HepG2 (cell line): Measurements from ENCODE around the gene CDCP1. TPM values are rescaled to one million over a fixed set of nuclear protein-coding genes. Genes with fewer than 3 reads are reported as not detected.

Source experiments
- ATAC-seq: fragments of 200-7000 bp; cut with Tn5 transposase; 3 replicates; pipeline ENCODE4 v1.9.1; 2020; ENCODE audit warnings: mild to moderate bottlenecking, moderate library complexity
- BruUV-seq: library from RNA; stranded (reverse); fragments of 400-500 nt; replicated peaks from 2 replicates; lab custom pipeline; 2021; lab: Mats Ljungman, UMichigan
- CTCF ChIA-PET: fragments of 300-600 bp; formaldehyde crosslinking; extraction: SDS; loops from one replicate; lab custom pipeline; 2021; ENCODE audit warnings: low total read pairs, inconsistent platforms, low intra/inter-chr PET ratio; lab: Yijun Ruan, JAX
- POLR2A ChIA-PET: fragments of 350-600 bp; sonication (Branson Sonifier 250); formaldehyde crosslinking; loops from one replicate; lab custom pipeline; 2020; ENCODE audit warnings: antibody characterized with exemption, inconsistent platforms; lab: Yijun Ruan, JAX
- DNase-seq: peaks from one replicate; pipeline ENCODE4 v3.0.0-alpha.2; 2015; ENCODE audit warnings: low spot score
- FAIRE-seq: peaks from 3 replicates; lab custom pipeline; 2011; peaks lifted over from hg19 to GRCh38; lab: Jason Lieb, UNC
- H2AFZ ChIP-seq: one replicate; pipeline ENCODE4 v1.6.1; 2011; ENCODE audit warnings: low read length, inconsistent platforms
- H3K27ac ChIP-seq: fragments of 300-600 bp; 3 replicates; pipeline ENCODE4 v1.8.0; 2011; ENCODE audit warnings: mixed run types, mild to moderate bottlenecking, mixed read lengths, low read length, inconsistent platforms; ENCODE audit not compliant: insufficient read depth; ENCODE audit errors: extremely low read length
- H3K27me3 ChIP-seq, 2 experiments: fragments of 200-600 bp in 1 of 2; 2 replicates in 1 of 2; 3 replicates in 1 of 2; pipeline versions ENCODE4 v1.6.0 to v1.8.0; 2011; ENCODE audit warnings: low read length in 2 of 2, mild to moderate bottlenecking in 2 of 2, moderate library complexity in 2 of 2, inconsistent platforms in 1 of 2; ENCODE audit not compliant: insufficient read depth in 2 of 2, control insufficient read depth in 1 of 2
- H3K36me3 ChIP-seq, 2 experiments: fragments of 200-600 bp in 1 of 2; replicated peaks in 1 of 2; 2 replicates in 1 of 2; 3 replicates in 1 of 2; pipeline versions ENCODE4 v1.5.1 to v1.8.0; 2011; ENCODE audit warnings: low read length in 2 of 2, inconsistent platforms in 1 of 2; ENCODE audit not compliant: insufficient read depth in 2 of 2, control insufficient read depth in 1 of 2
- H3K4me1 ChIP-seq: 2 replicates; pipeline ENCODE4 v1.5.1; 2012; ENCODE audit warnings: low read length, inconsistent platforms; ENCODE audit not compliant: insufficient read depth
- H3K4me2 ChIP-seq: 2 replicates; pipeline ENCODE4 v1.6.0; 2011; ENCODE audit warnings: low read depth, low read length, inconsistent platforms
- H3K4me3 ChIP-seq, 3 experiments: fragments of 200-600 bp in 1 of 3; sonication (generic), shearing (Covaris generic) in 1 of 3; replicated peaks in 1 of 3; 2 replicates each; pipeline ENCODE4 v1.5.1; 2011 to 2016; ENCODE audit warnings: low read length in 3 of 3, inconsistent platforms in 2 of 3, low read depth in 2 of 3, mild to moderate bottlenecking in 2 of 3, control low read depth in 1 of 3, mixed read lengths in 1 of 3; ENCODE audit not compliant: insufficient read depth in 1 of 3
- H3K79me2 ChIP-seq: one replicate; pipeline ENCODE4 v1.6.1; 2011; ENCODE audit warnings: low read length, inconsistent platforms; ENCODE audit not compliant: insufficient read depth
- H3K9ac ChIP-seq: 2 replicates; pipeline ENCODE4 v1.6.0; 2011; ENCODE audit warnings: mild to moderate bottlenecking, low read depth, low read length, inconsistent platforms; ENCODE audit not compliant: insufficient read depth
- H3K9me3 ChIP-seq: 2 replicates; pipeline ENCODE4 v1.5.1; 2012; ENCODE audit warnings: mild to moderate bottlenecking, low read length
- H4K20me1 ChIP-seq: 2 replicates; pipeline ENCODE4 v1.6.0; 2011; ENCODE audit warnings: inconsistent platforms, mild to moderate bottlenecking, low read length, moderate library complexity; ENCODE audit not compliant: insufficient read depth
- EZH2 ChIP-seq: conservative IDR thresholded peaks from 2 replicates; pipeline ENCODE4 v1.6.1; 2012; ENCODE audit warnings: mild to moderate bottlenecking, low read depth, low read length, moderate library complexity
- GFI1 ChIP-seq: sonication (generic); formaldehyde crosslinking; IDR thresholded peaks from 2 replicates; pipeline ENCODE4 v1.5.0; 2020; ENCODE audit warnings: missing genetic modification reagents, mild to moderate bottlenecking, borderline replicate concordance
- HNF4A ChIP-seq: sonication (generic); formaldehyde crosslinking; IDR thresholded peaks from 2 replicates; pipeline ENCODE4 v1.4.0; 2020; ENCODE audit warnings: missing genetic modification reagents
- IKZF4 ChIP-seq: sonication (generic); formaldehyde crosslinking; IDR thresholded peaks from 2 replicates; pipeline ENCODE4 v1.5.1; 2020; ENCODE audit warnings: borderline replicate concordance, mild to moderate bottlenecking, low read depth, missing genetic modification reagents; ENCODE audit errors: not compliant biosample characterization
- KAT2B ChIP-seq: fragments of 150-350 bp; IDR thresholded peaks from 2 replicates; pipeline ENCODE4 v1.6.1; 2014; ENCODE audit warnings: low read depth, low read length, borderline replicate concordance
- NCOA2 ChIP-seq: sonication (generic); formaldehyde crosslinking; IDR thresholded peaks from 2 replicates; pipeline ENCODE4 v1.8.0; 2022; ENCODE audit warnings: inconsistent platforms
- PAXIP1 ChIP-seq: sonication (generic); formaldehyde crosslinking; conservative IDR thresholded peaks from 2 replicates; pipeline ENCODE4 v1.4.0; 2020; ENCODE audit warnings: mild to moderate bottlenecking, missing genetic modification reagents, moderate library complexity
- PHF21A ChIP-seq: sonication (generic); formaldehyde crosslinking; IDR thresholded peaks from 2 replicates; pipeline ENCODE4 v1.5.0; 2020; ENCODE audit warnings: mild to moderate bottlenecking, missing genetic modification reagents
- REXO4 ChIP-seq: sonication (generic); formaldehyde crosslinking; IDR thresholded peaks from 2 replicates; pipeline ENCODE4 v1.8.0; 2022; ENCODE audit warnings: missing genetic modification reagents, mild to moderate bottlenecking, borderline replicate concordance
- ZKSCAN1 ChIP-seq: fragments of 150-350 bp; IDR thresholded peaks from 2 replicates; pipeline ENCODE4 v1.6.1; 2014; ENCODE audit warnings: low read length
- ZNF121 ChIP-seq: sonication (generic); formaldehyde crosslinking; IDR thresholded peaks from 2 replicates; pipeline ENCODE4 v1.5.0; 2020; ENCODE audit warnings: mild to moderate bottlenecking, missing genetic modification reagents
- ZNF253 ChIP-seq: sonication (generic); formaldehyde crosslinking; IDR thresholded peaks from 2 replicates; pipeline ENCODE4 v1.8.0; 2022; ENCODE audit warnings: mild to moderate bottlenecking, missing genetic modification reagents, borderline replicate concordance
- ZNF383 ChIP-seq: sonication (generic); formaldehyde crosslinking; IDR thresholded peaks from 2 replicates; pipeline ENCODE4 v1.4.0; 2020; ENCODE audit warnings: missing genetic modification reagents, mild to moderate bottlenecking, borderline replicate concordance
- ZNF629 ChIP-seq: sonication (generic); formaldehyde crosslinking; conservative IDR thresholded peaks from 2 replicates; pipeline ENCODE4 v1.5.0; 2020; ENCODE audit warnings: missing genetic modification reagents
- ZNF775 ChIP-seq: sonication (generic); formaldehyde crosslinking; IDR thresholded peaks from 2 replicates; pipeline ENCODE4 v1.4.0; 2020; ENCODE audit warnings: missing genetic modification reagents, mild to moderate bottlenecking, moderate library complexity, borderline replicate concordance
- ZZZ3 ChIP-seq: sonication (generic); formaldehyde crosslinking; IDR thresholded peaks from 2 replicates; pipeline ENCODE4 v1.4.0; 2020; ENCODE audit warnings: missing genetic modification reagents, mild to moderate bottlenecking, borderline replicate concordance
- WGBS: methylation state at CpG from one replicate; pipeline ENCODE4 v1.1.6; 2017; ENCODE audit warnings: low lambda C conversion rate; 5-methylcytosine and 5-hydroxymethylcytosine counted together
- in situ Hi-C: cut with HindIII; loops from 2 replicates; pipeline ENCODE4 v1.10.0; 2017; ENCODE audit warnings: low pct_unique_long_range_greater_than_20kb; ENCODE audit not compliant: extremely low pct_ligation_motif_present
- intact Hi-C: fragments of 100-400 bp; cut with micrococcal nuclease; formaldehyde crosslinking; loops from one replicate; pipeline ENCODE4 v1.10.0; 2022; ENCODE audit not compliant: unreplicated experiment
- polyA plus RNA-seq, 8 experiments: library from polyadenylated mRNA; depleted of rRNA in 3 of 8; stranded (reverse) in 7 of 8; unstranded in 1 of 8; fragments of >200 nt; fragmentation: Illumina TruSeq in 4 of 8; extraction: Trizol in 4 of 8; gene quantifications; 2 replicates each; pipeline versions ENCODE4 v1.2.1 to v1.2.3, GENCODE V29; 2011 to 2016; ENCODE audit warnings: low read depth in 4 of 8, missing spikeins in 1 of 8, mixed read lengths in 1 of 8; ENCODE audit not compliant: insufficient read depth in 1 of 8
- total RNA-seq, 5 experiments: library from RNA; depleted of rRNA; stranded (reverse); fragments of >200 nt; fragmentation: Illumina TruSeq; extraction: Trizol; gene quantifications; 2 replicates each; pipeline ENCODE4 v1.2.3, GENCODE V29; 2016; ENCODE audit warnings: low read depth in 1 of 5
- TF ChIP-seq, protein P1 (sequence below): conservative IDR thresholded peaks from 2 replicates; pipeline ENCODE4 v1.6.1; 2018; ENCODE audit warnings: missing genetic modification reagents
- TF ChIP-seq, protein P2 (sequence below): sonication (generic); formaldehyde crosslinking; IDR thresholded peaks from 2 replicates; pipeline ENCODE4 v1.4.0; 2020; ENCODE audit warnings: missing genetic modification reagents

CDCP1 gene
- total and polyA plus RNA-seq, 2 of the 13 experiments (the other 11 are each of a cell fraction or from before 2014, with no cell fraction given) = 0.11 to 0.18 TPM

DNA sequence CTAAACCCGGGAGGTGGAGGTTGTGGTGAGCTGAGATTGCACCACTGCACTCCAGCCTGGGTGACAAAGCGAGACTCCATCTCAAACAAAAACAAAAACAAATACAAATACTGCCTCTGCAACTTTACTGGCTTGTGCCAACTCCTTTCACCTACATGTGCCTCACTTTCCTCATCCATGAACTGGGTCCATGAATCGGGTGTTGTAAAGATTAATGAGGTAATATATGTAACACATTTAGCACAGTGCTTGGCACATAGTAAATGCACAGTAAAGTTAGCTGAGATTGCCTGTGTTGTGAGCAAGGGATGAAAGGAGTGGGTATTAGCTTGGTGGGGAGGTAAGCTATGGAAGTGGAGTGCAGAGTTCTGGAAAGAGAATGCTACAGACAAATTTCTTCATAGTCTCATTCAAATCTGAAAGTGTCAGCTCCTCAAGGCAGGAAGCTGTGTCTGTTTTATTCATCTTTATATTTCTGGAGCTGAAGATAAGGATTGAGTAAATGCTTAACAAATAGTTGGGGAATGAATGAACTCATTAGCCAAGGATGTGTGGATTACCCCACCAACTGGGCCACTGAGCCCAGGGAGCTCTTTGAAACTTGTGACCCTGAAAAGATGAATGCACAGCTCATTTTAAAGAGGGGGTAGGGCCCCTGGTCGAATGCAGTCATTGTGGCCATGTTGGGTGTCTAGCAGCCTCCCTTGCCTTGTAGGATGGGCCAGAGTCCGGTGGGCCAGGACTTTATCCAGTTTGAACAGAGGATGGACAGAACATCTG, 7.7 kb upstream of the CDCP1 start:
- H2AFZ ChIP-seq = no peak overlapping the region
- H3K36me3 ChIP-seq = no peaks in the 10 kb centered on the region
- H3K4me1 ChIP-seq = peaks cover 22% of the 10 kb centered on the region
- intact Hi-C loops (no loop called here), in situ Hi-C loops (no loop called here)
- H3K4me3 ChIP-seq = no peak overlapping the region
- no TSS peak for BruUV-seq
- FAIRE-seq = no peak
- 10% methylated on average over 3 of the region's 5 CpGs for WGBS
- ChIA-PET CTCF (no interaction called here), POLR2A (no interaction called here)
- DNase-seq = peak; percentile 53
- no peaks in the 10 kb centered on the region for H3K79me2 ChIP-seq
- no peak overlapping the region for H3K27ac ChIP-seq
- ATAC-seq = peak; percentile 73
- no peak overlapping the region for H3K9ac ChIP-seq
- no peaks in the 10 kb centered on the region for H4K20me1 ChIP-seq
- peaks cover 8% of the 10 kb centered on the region; the same call in 1 of the 2 replicates for H3K9me3 ChIP-seq
- H3K4me2 ChIP-seq = peak overlapping the region; percentile 2
- H3K27me3 ChIP-seq = no peaks in the 10 kb centered on the region; a peak in 1 of 5 replicates
- no peak for TF ChIP-seq EZH2
- no peak for TF ChIP-seq ZNF253 (CRISPR knock-in tag)
- no peak for TF ChIP-seq PAXIP1
- no peak for TF ChIP-seq ZNF121 (CRISPR knock-in tag)
- 0 out of 2 replicates have a peak, but pooled peaks have one; percentile 21 for TF ChIP-seq PHF21A (CRISPR knock-in tag)
- TF ChIP-seq NCOA2 (CRISPR knock-in tag) = peak; percentile 12; the same call in 1 of the 2 replicates
- TF ChIP-seq, protein P1, sequence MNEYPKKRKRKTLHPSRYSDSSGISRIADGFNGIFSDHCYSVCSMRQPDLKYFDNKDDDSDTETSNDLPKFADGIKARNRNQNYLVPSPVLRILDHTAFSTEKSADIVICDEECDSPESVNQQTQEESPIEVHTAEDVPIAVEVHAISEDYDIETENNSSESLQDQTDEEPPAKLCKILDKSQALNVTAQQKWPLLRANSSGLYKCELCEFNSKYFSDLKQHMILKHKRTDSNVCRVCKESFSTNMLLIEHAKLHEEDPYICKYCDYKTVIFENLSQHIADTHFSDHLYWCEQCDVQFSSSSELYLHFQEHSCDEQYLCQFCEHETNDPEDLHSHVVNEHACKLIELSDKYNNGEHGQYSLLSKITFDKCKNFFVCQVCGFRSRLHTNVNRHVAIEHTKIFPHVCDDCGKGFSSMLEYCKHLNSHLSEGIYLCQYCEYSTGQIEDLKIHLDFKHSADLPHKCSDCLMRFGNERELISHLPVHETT (CRISPR knock-in tag) = no peak
- TF ChIP-seq, protein P2, sequence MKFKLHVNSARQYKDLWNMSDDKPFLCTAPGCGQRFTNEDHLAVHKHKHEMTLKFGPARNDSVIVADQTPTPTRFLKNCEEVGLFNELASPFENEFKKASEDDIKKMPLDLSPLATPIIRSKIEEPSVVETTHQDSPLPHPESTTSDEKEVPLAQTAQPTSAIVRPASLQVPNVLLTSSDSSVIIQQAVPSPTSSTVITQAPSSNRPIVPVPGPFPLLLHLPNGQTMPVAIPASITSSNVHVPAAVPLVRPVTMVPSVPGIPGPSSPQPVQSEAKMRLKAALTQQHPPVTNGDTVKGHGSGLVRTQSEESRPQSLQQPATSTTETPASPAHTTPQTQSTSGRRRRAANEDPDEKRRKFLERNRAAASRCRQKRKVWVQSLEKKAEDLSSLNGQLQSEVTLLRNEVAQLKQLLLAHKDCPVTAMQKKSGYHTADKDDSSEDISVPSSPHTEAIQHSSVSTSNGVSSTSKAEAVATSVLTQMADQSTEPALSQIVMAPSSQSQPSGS = 0 out of 2 replicates have a peak, but pooled peaks have one; percentile 21
- TF ChIP-seq ZNF775 = no peak
- no peak for TF ChIP-seq IKZF4 (CRISPR knock-in tag)
- no peak for TF ChIP-seq ZZZ3 (CRISPR knock-in tag)
- no peak for TF ChIP-seq ZNF383
- peak; percentile 65 for TF ChIP-seq ZNF629
- TF ChIP-seq ZKSCAN1 = no peak
- no peak for TF ChIP-seq GFI1
- TF ChIP-seq REXO4 (CRISPR knock-in tag) = no peak
- TF ChIP-seq HNF4A (CRISPR knock-in tag) = 0 out of 2 replicates have a peak, but pooled peaks have one; percentile 20
- TF ChIP-seq KAT2B = no peak
